ENCODE measurements around the gene HSD11B1. TPM values are rescaled to one million over a fixed set of nuclear protein-coding genes. Genes with fewer than 3 reads are reported as not detected.

HSD11B1 gene
- total and polyA plus RNA-seq, 7 donors = 1.0 to 3.0 (median 1.4) TPM

DNA sequence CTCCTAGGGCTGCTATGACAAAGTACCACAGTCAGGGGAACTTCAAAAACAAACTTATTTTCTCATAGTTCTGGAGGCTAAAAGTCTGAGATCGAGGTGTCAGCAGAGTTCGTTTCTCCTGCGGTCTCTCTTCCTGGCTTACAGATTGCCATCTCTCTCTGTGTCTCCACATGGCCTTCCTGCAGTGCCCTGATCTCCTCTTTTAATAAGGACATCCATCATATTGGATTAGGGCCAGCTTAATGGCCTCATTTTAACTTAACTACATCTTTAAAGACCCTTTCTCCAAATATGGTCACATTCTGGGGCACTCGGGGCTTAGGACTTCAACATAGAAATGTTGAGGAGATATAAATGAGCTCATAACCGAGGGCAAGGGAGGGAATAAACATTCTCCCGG lies 67.5 kb downstream of the HSD11B1 start:
- Histone ChIP-seq H3K36me3 (ENCODE audit: insufficient read depth in 1 of 2, low read depth in 1 of 2) (no peaks in the 10 kb centered on the region), H3K4me1 (no peaks in the 10 kb centered on the region), H3K9me3 (no peaks in the 10 kb centered on the region), H3K4me3 (no peak overlapping the region), H3K27ac (no peak overlapping the region), H3K27me3 (ENCODE audit: insufficient read depth in 3 of 3, low read length in 2 of 3) (no peaks in the 10 kb centered on the region)
- intact Hi-C loops (cut with DNase I) = no loop called here
- DNase-seq (no peak), ATAC-seq (no peak)
- 48 to 58% (median 50%) methylated on average over 6 of the region's 6 CpGs for WGBS, 3 donors
- TF ChIP-seq, protein P1, sequence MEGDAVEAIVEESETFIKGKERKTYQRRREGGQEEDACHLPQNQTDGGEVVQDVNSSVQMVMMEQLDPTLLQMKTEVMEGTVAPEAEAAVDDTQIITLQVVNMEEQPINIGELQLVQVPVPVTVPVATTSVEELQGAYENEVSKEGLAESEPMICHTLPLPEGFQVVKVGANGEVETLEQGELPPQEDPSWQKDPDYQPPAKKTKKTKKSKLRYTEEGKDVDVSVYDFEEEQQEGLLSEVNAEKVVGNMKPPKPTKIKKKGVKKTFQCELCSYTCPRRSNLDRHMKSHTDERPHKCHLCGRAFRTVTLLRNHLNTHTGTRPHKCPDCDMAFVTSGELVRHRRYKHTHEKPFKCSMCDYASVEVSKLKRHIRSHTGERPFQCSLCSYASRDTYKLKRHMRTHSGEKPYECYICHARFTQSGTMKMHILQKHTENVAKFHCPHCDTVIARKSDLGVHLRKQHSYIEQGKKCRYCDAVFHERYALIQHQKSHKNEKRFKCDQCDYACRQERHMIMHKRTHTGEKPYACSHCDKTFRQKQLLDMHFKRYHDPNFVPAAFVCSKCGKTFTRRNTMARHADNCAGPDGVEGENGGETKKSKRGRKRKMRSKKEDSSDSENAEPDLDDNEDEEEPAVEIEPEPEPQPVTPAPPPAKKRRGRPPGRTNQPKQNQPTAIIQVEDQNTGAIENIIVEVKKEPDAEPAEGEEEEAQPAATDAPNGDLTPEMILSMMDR (IDR thresholded peaks at IDR 0.05) = no peak

DNA sequence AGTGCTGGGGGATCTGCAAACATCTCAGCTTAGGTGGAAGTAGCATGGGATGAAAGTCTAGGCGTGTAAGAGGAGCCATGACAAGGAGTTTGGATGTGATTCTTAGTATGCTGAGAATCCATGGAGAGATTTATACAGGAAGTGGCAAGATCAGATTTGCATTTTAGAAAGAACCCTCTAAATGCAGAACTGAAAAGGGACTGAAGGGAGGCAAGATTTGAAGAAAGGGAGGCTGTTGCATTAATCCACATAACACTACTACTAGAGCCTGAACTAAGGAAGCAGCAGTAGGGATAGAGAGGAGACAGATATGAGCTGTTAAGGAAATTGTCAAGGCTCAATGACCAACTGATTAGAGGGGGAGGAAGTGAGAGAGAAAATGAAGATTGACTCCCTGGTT lies 69.9 kb downstream of the HSD11B1 start:
- H3K4me3 ChIP-seq = no peak overlapping the region
- 86 to 95% (median 88%) methylated on average over 1 of the region's 1 CpG for WGBS, 3 donors
- H3K9me3 ChIP-seq = no peaks in the 10 kb centered on the region
- intact Hi-C loops (cut with DNase I) = no loop called here
- no peak for DNase-seq
- no peaks in the 10 kb centered on the region for H3K27me3 ChIP-seq (ENCODE audit: insufficient read depth in 3 of 3, low read length in 2 of 3)
- TF ChIP-seq, protein P1 (IDR thresholded peaks at IDR 0.05) = no peak
- no peak overlapping the region for H3K27ac ChIP-seq
- no peak for ATAC-seq
- H3K36me3 ChIP-seq (ENCODE audit: insufficient read depth in 1 of 2, low read depth in 1 of 2) = peaks cover 0 to 4% of the 10 kb centered on the region in 2 donors
- H3K4me1 ChIP-seq = no peaks in the 10 kb centered on the region

DNA sequence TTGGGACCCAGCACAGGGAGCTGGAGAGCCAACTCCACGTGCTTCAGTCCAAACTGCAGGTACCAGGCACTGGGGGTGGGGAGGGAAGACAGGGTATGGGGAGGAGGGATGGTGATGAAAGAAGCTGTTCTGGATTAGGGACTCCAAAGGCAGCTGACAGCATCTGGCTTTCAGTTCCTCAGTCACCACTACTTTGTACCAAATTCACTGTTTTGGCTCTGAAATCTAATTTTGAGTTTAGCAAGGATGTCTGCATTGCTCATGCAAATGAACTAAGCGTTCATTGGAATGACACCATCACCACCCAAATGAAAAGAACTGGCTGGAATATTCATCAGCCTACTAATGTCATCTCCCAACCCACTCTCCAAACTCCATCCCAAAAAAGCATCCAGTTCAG lies 71.0 kb downstream of the HSD11B1 start:
- ATAC-seq (no peak), DNase-seq (no peak)
- Histone ChIP-seq H3K4me1 (no peaks in the 10 kb centered on the region), H3K9me3 (no peaks in the 10 kb centered on the region), H3K4me3 (no peak overlapping the region), H3K36me3 (ENCODE audit: insufficient read depth in 1 of 2, low read depth in 1 of 2) (peaks cover 0 to 4% of the 10 kb centered on the region in 2 donors), H3K27ac (no peak overlapping the region), H3K27me3 (ENCODE audit: insufficient read depth in 3 of 3, low read length in 2 of 3) (no peaks in the 10 kb centered on the region)
- intact Hi-C loops (cut with DNase I) = no loop called here
- 53 to 62% (median 61%) methylated on average over 2 of the region's 2 CpGs for WGBS, 3 donors
- TF ChIP-seq, protein P1 (IDR thresholded peaks at IDR 0.05) = no peak

DNA sequence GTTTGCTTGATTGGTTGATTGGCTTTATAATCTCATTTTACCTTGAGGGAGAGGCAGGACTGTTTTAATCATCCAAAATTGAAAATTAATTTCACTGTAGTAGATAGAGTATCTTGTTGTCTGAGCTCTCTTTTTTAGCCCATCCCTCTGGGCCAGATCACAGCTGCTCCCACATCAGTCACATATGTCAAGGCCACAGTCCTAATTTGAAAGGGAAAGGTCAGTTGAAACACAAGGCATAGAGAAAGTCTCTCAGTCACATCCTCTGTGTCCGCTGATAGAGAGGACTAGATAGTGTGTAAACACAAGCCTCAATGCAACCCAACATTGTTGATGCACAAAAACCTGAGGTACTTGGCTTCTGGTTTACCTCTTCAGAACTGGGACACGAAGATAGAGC lies 72.9 kb downstream of the HSD11B1 start:
- no peak overlapping the region for H3K4me3 ChIP-seq
- H3K27ac ChIP-seq = no peak overlapping the region
- intact Hi-C loops (cut with DNase I) = no loop called here
- peaks cover 0 to 4% of the 10 kb centered on the region in 2 donors for H3K36me3 ChIP-seq (ENCODE audit: insufficient read depth in 1 of 2, low read depth in 1 of 2)
- H3K9me3 ChIP-seq = no peaks in the 10 kb centered on the region
- ATAC-seq (peak in 1 of 4 donors; percentile 35), DNase-seq (no peak)
- no peaks in the 10 kb centered on the region for H3K4me1 ChIP-seq
- TF ChIP-seq, protein P1 (IDR thresholded peaks at IDR 0.05) = no peak
- no peaks in the 10 kb centered on the region for H3K27me3 ChIP-seq (ENCODE audit: insufficient read depth in 3 of 3, low read length in 2 of 3)
- 69 to 84% (median 78%) methylated on average over 2 of the region's 2 CpGs for WGBS, 3 donors

DNA sequence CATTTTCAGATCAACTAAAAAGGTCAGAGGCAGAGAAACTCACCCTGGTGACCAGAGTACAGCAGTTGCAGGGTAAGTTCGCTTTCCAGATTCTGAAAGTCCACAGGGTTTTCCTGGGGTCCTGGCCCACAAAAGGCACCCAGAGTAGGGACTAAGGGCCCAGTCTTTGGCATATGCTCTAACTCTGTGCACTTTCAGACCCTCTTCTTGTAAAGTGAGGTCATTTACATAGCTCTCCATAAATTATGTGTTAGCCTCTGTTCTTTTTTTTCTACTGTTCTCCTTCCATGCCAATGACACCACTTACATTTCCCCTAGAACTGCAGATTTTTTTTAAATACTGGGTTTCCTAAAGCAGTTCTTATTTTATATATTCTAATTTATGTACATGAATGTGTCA lies 73.5 kb downstream of the HSD11B1 start:
- 88 to 96% (median 96%) methylated on average over 1 of the region's 1 CpG for WGBS, 3 donors
- Histone ChIP-seq H3K27me3 (ENCODE audit: insufficient read depth in 3 of 3, low read length in 2 of 3) (no peaks in the 10 kb centered on the region), H3K4me1 (peaks cover 2% of the 10 kb centered on the region), H3K4me3 (no peak overlapping the region), H3K9me3 (no peaks in the 10 kb centered on the region), H3K27ac (no peak overlapping the region), H3K36me3 (ENCODE audit: insufficient read depth in 1 of 2, low read depth in 1 of 2) (peaks cover 0 to 4% of the 10 kb centered on the region in 2 donors)
- intact Hi-C loops (cut with DNase I) = no loop called here
- ATAC-seq = no peak
- DNase-seq = no peak
- TF ChIP-seq, protein P1 (IDR thresholded peaks at IDR 0.05) = no peak
